ENCODE results near the gene SYNE4. TPM values are rescaled to one million over a fixed set of nuclear protein-coding genes. Genes with fewer than 3 reads are reported as not detected.
"Not testable (repeated sequence)": the region's sequence is repeated elsewhere in the genome, so short reads cannot be mapped to it uniquely, and the experiment has no call there.

The SYNE4 gene, protein sequence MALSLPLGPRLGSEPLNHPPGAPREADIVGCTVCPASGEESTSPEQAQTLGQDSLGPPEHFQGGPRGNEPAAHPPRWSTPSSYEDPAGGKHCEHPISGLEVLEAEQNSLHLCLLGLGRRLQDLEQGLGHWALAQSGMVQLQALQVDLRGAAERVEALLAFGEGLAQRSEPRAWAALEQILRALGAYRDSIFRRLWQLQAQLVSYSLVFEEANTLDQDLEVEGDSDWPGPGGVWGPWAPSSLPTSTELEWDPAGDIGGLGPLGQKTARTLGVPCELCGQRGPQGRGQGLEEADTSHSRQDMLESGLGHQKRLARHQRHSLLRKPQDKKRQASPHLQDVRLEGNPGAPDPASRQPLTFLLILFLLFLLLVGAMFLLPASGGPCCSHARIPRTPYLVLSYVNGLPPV
- total RNA-seq: not detected in 2 replicates

GRCh38 chr19:36008336-36008978 lies at the start of gene SYNE4:
Gene SYNE4, minus strand, starts transcription at chr19:36008813. Its CDS starts 132 bp downstream, at chr19:36008681.
- DNase-seq (ENCODE audit: extremely low read depth, low read depth, low spot score): no peak

DNA sequence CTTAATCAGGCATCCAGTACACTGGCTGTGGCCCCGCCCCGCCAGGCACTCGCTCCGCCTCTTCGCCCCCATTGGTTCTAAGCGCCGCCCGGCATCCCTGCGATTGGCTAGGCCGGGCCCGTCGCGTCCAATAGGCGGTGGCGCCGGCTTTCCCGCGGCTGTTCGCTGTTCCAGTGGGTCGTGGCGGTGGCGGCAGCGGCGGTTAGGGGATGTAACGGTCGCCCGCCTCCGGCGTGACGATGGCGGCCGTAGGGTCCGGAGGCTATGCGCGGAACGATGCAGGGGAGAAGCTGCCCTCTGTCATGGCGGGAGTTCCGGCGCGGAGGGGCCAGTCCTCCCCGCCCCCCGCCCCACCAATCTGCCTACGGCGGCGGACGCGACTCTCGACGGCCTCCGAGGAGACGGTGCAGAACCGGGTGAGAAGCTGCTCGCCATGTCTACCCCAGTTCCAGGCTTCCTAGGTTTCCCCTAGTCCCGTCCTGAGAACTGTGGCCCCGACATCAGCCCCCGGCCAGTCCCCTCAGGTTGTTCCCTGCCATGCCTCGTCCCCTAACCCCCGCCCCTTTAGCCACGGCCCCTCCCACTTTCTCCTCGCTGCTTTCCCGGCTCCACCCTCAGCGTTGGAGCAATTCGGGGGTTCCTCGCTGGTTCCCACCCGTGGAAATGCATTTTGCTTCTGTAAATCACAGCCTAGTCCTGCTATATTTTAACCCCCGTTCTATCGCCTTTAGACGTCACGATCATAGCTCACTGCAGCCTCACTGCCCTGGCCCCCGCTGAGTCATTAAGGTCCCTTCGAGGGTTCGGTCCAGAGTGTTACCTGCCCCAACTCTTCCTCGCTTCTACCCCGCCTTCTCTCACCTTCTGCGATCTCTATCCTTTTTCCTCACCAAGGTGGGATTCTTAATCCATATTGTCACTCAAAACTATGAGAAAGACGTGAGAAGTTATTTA lies 46.4 kb upstream of the SYNE4 start, which contains the start of gene WDR62:
TSS of gene WDR62 (plus strand) at position 165 of the 954 bp plus-strand sequence. CDS start at position 240, 75 bp downstream.
- DNase-seq (ENCODE audit: extremely low read depth, low read depth, low spot score): peak; percentile 68

DNA sequence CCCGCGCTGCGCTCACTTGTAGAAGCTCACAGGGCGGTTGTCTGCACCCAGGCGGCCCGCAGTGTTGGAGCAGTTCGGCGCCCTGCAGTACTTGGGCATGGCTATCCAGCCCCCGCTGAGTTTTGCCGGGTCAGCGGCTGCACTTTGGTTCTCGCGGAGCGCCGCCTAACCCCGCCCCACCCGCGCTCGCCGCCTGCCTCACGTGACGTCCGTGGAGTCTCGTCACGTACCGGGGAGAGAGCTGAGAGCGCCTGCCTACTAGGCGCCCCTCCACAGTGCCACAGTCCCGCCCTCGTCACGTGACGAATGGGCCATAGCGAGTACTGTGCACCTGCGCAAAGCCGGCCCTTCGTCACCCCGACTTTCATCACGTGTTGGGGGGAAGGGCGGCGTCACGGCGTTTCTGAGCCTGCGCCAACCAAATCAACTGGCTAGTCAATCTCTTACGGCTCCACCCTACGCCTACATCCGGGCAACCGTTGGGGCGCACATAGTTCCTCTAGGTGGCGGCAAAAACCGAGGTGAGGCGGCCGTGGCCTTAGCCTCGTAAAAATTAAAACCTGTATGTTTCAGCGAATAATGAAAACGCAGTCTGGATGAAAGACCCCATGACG lies 45.6 kb upstream of the SYNE4 start, which contains the start of gene THAP8:
TSS of gene THAP8 (minus strand) at position 167 of the 614 bp plus-strand sequence. CDS start at position 99, 68 bp downstream.
- DNase-seq (ENCODE audit: extremely low read depth, low read depth, low spot score): peak; percentile 85

- DNase-seq (ENCODE audit: extremely low read depth, low read depth, low spot score): no peak
Measured at GRCh38 chr19:36051637-36052036, 43.0 kb upstream of the SYNE4 start.

DNA sequence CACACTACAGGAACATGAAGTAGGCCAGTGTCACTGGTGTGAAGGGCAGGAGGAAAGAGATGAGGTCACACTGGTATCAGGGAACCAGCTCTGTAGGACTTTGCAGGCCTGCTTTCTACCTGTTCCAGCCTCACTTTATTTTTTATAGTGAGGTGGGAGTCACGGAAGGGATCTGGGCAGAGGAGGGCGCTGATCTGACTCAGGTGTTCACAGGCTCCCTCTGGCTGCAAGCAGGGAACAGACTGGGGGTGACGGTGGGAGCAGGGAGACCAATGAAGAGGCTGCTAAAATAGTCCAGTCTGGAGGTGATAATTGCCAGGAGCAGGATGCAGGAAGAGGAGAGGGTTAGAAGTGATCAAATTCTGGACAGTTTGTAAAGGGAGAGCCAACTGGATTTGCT lies 42.6 kb upstream of the SYNE4 start:
- DNase-seq (ENCODE audit: extremely low read depth, low read depth, low spot score): no peak

DNA sequence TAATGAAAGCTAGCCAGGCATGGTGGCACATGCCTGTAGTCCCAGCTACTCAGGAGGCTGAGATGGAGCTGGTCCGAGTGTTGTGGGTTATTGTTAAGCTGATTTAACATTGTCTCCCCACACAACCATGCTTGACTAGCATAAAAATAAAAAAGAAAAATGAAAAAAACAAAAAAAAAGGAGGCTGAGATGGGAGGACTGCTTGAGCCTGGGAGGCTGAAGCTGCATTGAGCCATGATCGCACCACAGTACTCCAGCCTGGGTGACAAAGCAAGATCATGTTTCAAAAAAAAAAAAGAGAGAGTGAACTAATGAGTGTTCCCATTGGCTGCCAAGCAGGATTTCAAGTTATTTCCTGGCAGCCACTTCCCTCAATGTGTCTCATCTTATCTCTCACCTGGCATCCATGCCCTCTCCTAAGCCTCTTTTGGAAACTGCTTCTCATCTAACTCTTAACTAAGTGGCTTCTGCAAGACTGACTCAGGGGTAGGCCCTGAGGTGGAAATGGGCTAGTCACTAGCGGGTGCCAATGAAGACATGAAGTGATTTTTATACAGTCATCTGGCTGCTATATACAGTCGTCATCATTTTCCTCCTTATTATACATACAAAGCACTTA lies 40.6 kb upstream of the SYNE4 start:
- DNase-seq (ENCODE audit: extremely low read depth, low read depth, low spot score): no peak

GRCh38 chr19:36047835-36048234 lies 39.2 kb upstream of the SYNE4 start:
- DNase-seq (ENCODE audit: extremely low read depth, low read depth, low spot score): no peak

- no peak for DNase-seq (ENCODE audit: extremely low read depth, low read depth, low spot score)
Measured at GRCh38 chr19:36046443-36047050, 37.9 kb upstream of the SYNE4 start.

- no peak for DNase-seq (ENCODE audit: extremely low read depth, low read depth, low spot score)
Measured at GRCh38 chr19:36043952-36044351, 35.3 kb upstream of the SYNE4 start.

DNA sequence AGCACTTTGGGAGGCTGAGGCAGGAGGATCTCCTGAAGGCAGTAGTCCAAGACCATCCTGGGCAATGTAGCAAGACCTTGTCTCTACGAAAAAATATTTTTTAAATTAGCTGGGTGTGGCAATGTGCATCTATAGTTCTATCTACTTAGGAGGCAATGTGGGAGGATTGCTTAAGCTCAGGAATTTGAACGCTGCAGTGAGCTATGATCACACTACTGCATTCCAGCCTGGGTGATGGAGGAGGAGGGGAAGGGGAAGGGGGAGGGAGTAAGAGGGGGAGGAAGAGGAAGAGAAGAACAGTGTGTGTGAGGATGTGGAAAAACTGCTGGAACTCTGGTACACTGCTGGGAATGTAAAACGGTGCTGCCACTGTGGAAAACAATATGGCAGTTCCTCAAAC lies 33.2 kb upstream of the SYNE4 start:
- no peak for DNase-seq (ENCODE audit: extremely low read depth, low read depth, low spot score)

DNA sequence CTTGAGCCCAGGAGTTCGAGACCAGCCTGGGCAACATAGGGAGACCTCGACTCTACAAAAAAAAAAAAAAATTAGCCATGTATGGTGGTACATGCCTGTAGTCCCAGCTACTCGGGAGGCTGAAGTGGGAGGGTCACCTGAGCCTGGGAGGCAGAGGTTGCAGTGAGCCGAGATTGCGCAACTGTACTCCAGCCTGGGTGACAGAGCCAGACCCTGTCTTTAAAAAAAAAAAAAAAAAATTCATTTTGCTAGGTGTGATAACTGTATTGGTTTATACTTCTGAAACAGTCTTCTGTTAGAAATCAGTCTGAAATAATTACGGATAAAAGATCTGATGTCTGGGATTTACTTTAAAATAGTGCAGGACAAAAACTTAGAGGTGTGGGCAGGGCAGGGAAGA lies 32.5 kb upstream of the SYNE4 start:
- DNase-seq (ENCODE audit: extremely low read depth, low read depth, low spot score): not testable (repeated sequence)

DNA sequence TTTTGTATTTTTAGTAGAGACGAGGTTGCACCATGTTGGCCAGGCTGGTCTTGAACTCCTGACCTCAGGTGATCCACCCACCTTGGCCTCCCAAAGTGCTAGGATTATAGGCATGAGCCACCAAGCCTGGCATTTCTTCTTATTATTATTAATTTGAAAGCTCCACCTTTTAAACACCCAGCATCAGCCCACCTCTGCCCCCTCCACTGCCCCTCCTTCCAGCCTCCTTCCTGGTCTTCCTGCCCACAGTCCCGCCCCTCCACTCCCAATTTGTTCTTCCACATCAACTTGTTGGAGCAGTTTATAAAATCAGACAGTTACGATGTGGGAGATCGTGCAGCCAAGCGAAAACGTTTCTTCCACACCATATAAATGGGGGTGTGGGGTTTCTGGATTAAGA lies 31.9 kb upstream of the SYNE4 start:
- no peak for DNase-seq (ENCODE audit: extremely low read depth, low read depth, low spot score)

DNA sequence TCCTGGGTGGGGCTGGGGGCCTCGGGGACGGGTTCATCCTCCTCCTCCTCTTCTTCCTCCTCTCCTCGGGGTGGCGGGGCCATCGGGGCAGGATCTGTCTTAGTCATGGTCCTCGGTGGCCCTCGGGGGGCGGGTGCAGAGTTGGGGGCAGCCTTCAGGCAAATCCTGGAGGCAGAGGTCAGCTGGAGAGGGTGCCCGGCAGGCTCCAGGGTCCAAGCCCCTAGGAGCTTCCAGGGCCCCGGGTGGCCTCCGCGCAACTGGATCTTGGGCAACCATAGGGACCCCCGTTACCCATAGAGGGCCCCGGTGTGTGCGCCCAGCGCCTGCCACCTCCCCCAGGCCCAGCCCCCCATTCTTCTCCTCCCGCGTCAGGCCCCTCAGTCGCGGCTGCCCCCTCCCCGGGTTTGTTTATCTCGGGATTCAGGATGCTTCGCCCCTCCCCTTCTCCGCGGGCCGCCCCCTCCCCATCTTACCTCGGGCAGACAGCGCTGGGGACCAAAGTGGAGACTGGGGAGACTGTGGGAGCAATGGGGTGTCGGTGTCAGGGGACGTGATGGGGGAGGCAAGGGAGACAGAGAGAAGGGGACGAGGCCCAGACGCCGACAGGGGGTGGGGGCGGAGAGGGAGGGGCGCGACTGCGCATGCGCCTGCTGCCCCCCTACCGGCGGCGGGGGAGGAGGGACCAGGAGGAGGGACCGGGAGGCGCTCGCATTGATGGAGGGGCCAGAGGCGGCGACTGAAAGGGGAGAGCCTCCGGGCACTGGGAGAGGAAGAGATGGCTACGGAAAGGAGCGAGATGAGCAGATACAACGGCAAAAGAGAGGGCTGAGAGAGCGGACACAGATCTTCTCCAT lies 23.9 kb upstream of the SYNE4 start, which contains the start of gene CLIP3:
TSS of gene CLIP3 (minus strand) at position 623 of the 854 bp plus-strand sequence. CDS start at position 107, 516 bp downstream.
- no peak for DNase-seq (ENCODE audit: extremely low read depth, low read depth, low spot score)

DNA sequence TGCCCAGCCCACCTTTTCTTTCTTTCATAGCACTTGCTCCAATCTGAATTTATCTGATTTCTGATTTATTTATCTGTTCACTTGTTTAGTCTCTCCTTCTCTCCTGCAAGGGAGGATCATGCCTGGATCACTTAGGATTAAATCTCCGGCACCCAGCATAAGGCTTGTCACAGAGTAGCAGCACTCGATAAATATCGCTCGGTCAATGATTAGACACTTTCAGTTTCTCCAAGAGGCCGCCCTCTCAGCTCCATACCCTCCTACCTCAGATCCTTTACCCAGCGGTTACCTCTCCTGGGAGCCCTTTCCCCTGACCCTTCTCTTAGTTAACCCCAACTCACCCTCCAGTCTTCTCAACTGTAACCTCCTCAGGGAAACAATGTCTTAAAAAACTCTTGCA lies 22.7 kb upstream of the SYNE4 start:
- no peak for DNase-seq (ENCODE audit: extremely low read depth, low read depth, low spot score)

DNA sequence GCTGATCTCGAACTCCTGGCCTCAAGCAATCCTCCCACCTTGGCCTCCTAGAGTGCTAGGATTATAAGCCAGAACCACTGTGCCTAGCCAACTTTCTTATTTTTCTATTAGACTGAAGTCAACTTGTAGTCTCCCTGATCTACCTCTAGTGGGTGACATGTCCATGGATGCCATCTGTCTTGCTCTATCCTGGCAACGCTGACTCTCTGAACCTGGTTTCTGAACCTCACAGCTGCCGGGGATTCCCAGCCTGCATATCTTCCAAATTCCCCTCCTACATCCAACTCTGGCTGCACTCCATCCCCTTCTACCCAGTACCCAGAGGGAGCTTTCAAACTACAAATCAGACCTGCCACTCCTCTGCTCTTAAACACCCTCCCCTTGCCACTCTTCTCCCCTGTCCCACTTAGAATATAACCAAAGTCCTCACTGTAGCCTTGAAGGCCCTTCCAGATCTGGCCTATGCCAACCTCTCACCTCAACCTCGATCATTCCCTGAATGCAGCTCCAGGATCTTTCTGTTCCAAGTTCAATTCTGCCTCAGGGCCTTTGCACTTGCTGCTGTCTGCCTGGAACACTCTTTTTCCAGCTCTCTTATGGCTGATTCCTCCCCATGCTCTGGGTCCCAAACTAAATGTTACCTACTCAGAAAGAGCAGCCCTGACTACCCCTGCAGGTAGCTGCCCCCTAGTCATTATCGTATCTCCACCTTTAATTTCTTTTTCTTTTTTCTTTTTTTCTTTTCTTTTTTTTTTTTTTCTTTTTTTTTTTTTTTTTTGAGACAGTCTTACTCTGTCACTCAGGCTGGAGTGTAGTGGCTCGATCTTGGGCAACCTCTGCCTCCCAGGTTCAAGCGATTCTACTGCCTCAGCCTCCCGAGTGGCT lies 21.9 kb upstream of the SYNE4 start:
- no peak for DNase-seq (ENCODE audit: extremely low read depth, low read depth, low spot score)

- DNase-seq (ENCODE audit: extremely low read depth, low read depth, low spot score): no peak
Measured at GRCh38 chr19:36028313-36029041, 19.9 kb upstream of the SYNE4 start.

- no peak for DNase-seq (ENCODE audit: extremely low read depth, low read depth, low spot score)
Measured at GRCh38 chr19:36027696-36028095, 19.1 kb upstream of the SYNE4 start.

All from glomerular endothelial cell (primary cell).